MM.1S (cell line): Measurements from ENCODE around the gene CALHM2.

Experiments
- EZH2 ChIP-seq: fragments of 300-600 bp; sonication (generic); optimal IDR thresholded peaks from 2 replicates; pipeline ENCODE3; 2017; ENCODE audit warnings: low read depth, mild to moderate bottlenecking, antibody characterized with exemption, low read length, mixed read lengths
- TF ChIP-seq, protein P1 (sequence below): fragments of 300-600 bp; sonication (generic); IDR thresholded peaks from 2 replicates; pipeline ENCODE4 v1.5.1; 2016; ENCODE audit warnings: antibody characterized with exemption, low read length, mixed read lengths

GRCh38 chr10:103473261-103473671, 21.1 kb upstream of the CALHM2 start:
- TF ChIP-seq, protein P1, sequence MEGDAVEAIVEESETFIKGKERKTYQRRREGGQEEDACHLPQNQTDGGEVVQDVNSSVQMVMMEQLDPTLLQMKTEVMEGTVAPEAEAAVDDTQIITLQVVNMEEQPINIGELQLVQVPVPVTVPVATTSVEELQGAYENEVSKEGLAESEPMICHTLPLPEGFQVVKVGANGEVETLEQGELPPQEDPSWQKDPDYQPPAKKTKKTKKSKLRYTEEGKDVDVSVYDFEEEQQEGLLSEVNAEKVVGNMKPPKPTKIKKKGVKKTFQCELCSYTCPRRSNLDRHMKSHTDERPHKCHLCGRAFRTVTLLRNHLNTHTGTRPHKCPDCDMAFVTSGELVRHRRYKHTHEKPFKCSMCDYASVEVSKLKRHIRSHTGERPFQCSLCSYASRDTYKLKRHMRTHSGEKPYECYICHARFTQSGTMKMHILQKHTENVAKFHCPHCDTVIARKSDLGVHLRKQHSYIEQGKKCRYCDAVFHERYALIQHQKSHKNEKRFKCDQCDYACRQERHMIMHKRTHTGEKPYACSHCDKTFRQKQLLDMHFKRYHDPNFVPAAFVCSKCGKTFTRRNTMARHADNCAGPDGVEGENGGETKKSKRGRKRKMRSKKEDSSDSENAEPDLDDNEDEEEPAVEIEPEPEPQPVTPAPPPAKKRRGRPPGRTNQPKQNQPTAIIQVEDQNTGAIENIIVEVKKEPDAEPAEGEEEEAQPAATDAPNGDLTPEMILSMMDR = no peak
- no peak for TF ChIP-seq EZH2
